Renal pelvis (tissue), 4 donors: Measurements from ENCODE around the gene CPXM2. TPM values are rescaled to one million over a fixed set of nuclear protein-coding genes. Genes with fewer than 3 reads are reported as not detected.

Experiments
- DNase-seq: peaks from one replicate; pipeline ENCODE4 v3.0.0-alpha.2; 2013
- polyA plus RNA-seq, 3 donors: library from polyadenylated mRNA; unstranded; fragments of 120-200 nt; gene quantifications; one replicate each; pipeline ENCODE4 v1.2.1, GENCODE V29; 2013; ENCODE audit not compliant: insufficient read length in 3 of 3

The CPXM2 gene
- polyA plus RNA-seq, 3 donors: 4.1 to 6.3 (median 4.9) TPM

DNA sequence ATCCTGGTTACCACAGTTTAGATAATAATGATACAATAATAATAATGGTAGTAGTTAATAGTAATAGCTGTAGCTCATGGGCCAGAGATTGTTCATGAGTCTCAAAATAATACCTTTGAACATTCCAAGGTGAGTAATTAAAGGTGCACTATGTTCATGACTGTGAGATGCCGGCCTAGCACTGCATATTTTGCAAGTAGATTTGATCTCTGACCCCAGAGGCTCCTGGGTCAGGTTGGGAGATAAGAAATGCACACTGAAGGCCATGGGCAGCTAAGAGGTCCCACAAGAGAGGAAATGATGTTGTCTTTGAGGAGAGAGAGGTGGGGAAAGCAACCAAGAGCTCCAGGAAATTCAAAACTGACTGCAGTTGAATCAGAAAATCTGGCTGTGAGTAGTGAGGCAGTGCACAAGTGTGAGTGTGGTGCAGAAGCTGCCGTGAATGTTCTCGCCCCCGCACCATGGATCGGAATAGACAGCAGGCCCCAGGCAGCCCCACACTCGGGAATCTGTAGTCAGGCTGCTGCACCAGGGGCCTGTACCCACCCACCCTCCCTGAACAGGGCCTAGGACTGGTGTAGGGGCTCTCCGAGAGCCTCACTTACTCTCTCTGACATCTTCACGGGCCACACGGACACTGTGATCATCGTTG is 11.9 kb downstream of the CPXM2 start:
- no peak for DNase-seq

GRCh38 chr10:123878666-123879303 is 12.8 kb downstream of the CPXM2 start:
- DNase-seq: no peak

GRCh38 chr10:123870260-123870659 is 21.3 kb downstream of the CPXM2 start:
- peak; percentile 95 for DNase-seq

DNA sequence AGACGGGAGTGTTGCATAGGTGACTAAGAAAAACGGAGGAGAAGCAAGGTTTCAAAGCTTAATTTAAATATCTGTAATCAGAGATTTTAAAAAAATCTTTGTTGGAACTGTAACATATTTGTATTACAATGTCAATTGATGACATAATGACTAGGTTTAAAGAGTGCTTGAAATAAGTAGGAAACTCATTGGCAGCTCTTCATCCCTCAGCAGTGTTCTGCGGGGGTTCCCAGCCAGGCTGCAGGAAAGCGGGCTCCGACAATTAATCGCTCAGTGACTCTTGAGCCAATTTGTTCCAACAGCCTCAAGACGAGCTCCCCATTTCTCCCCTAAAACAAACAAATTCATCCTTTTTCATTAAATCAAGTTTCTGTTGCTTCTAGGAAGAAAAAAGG is 22.6 kb downstream of the CPXM2 start:
- no peak for DNase-seq

- DNase-seq: no peak
Observed at GRCh38 chr10:123868038-123869019, 23.3 kb downstream of the CPXM2 start.

DNA sequence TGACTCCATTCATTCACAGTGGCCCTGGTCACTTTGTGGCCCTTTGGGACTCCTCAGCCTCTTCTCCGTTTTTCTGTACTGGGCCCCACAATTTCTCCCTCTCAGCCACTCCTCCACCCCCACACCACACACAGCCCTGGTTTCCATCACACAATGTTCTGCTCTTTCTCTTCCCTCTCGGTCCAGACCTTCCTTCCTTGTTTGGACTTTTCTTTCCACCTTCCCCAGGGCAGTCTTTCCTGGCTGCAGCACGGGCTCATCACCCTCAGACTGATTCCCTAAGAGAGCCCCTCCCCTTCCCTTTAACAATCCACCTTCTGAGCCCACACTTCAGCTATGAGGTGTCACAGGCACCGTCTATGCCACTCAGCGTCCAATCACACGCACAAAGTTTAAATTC is 25.7 kb downstream of the CPXM2 start:
- no peak for DNase-seq

GRCh38 chr10:123865350-123865749 is 26.3 kb downstream of the CPXM2 start:
- DNase-seq: no peak

- no peak for DNase-seq
Observed at GRCh38 chr10:123864923-123865322, 26.7 kb downstream of the CPXM2 start.

GRCh38 chr10:123863721-123864482 is 27.7 kb downstream of the CPXM2 start:
- no peak for DNase-seq

DNA sequence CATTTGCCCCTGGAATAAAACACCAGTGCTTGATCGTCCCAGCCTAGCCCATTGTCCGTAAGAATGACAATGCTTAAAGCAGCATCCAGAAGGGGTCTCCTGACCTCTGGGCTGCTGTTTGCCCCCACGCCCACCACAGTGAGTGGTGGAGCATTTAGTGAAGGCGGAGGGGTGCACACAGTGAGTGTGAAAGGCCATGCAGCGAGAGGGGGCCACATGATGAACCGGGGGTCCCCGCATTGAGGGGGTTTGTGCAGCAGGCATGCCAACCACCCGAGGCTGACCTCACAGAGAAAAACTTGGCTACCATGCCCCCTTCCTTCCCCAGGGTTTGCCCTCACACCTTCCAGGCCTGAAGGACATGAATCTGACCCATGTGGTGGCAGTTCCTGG is 28.4 kb downstream of the CPXM2 start:
- DNase-seq: no peak

- DNase-seq: no peak
Observed at GRCh38 chr10:123862421-123863182, 29.0 kb downstream of the CPXM2 start.

- no peak for DNase-seq
Observed at GRCh38 chr10:123860856-123861255, 30.8 kb downstream of the CPXM2 start.

- no peak for DNase-seq
Observed at GRCh38 chr10:123860209-123860608, 31.4 kb downstream of the CPXM2 start.

GRCh38 chr10:123859653-123860050 is 32.0 kb downstream of the CPXM2 start:
- DNase-seq: no peak

DNA sequence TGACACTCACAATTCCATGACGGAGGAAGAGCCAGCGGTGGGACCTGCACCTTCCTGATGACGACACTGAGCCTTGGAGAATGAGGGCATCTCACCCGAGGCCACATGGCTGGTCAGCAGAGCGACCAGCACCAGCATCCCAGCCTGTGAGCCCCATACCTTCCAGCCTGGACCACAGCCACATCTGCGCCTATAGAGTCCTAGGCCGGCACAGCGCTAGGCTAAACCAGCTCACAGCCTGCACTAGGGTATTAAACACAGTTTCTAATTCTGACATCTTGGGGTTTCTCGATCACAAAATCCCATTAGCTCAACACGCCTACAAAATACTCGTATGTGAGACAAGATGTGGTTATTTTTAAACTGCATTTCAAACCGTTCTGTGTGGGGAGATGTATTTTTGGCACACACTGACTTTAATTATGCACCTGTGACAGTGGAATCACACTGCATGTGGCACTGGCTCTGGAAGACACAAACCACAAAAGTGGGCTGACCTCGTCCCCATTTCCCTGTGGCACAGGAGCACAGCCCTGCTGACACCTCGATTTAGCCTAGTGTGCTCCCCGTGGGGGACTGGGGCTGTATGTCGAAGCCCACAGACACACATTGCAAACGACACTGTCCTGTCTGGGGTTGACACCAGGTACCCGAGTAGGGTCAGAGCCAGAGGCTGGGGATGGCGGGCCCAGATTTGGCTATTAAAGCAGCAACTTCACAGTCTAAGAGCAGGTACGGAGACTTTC is 32.5 kb downstream of the CPXM2 start:
- no peak for DNase-seq

DNA sequence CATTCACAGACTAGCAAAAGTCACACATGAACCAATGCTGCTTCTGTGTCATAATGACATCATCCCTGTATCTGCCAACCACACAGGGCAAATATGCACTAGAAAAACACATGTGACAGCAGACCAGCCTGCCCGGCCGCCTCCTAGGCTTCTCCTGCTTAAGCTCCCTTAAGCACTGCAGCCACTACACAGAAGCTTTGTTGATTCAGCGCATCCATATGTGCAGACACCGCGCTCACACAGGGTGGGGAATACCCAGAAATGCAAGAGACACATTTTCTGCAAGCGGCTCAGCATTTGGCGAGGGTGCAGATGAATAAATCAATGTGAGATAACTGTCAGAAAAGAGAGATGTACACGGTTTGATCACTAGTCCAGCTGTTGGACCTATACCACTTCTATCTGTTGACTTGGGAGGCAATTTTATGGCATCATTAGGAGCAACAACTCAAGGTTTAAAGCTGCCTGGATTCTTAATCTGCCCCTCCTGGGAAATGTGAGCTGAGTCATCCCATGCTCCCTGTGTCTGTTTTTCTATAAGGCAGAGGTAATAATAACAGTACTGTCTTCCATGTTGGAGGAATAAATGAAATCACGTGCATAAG is 33.4 kb downstream of the CPXM2 start:
- DNase-seq: no peak

- no peak for DNase-seq
Observed at GRCh38 chr10:123857616-123858015, 34.0 kb downstream of the CPXM2 start.

GRCh38 chr10:123855008-123855684 is 36.5 kb downstream of the CPXM2 start:
- no peak for DNase-seq

- DNase-seq: no peak
Observed at GRCh38 chr10:123854498-123854897, 37.1 kb downstream of the CPXM2 start.
